Occipital lobe (tissue), 2 donors: Measurements from ENCODE around the gene FZD4. TPM values are rescaled to one million over a fixed set of nuclear protein-coding genes. Genes with fewer than 3 reads are reported as not detected.
"Not testable (repeated sequence)": the region's sequence is repeated elsewhere in the genome, so short reads cannot be mapped to it uniquely, and the experiment has no call there.

Experiments used
- DNase-seq: peaks from one replicate; lab custom pipeline; 2025; lab: John Stamatoyannopoulos, UW
- total RNA-seq: library from RNA; depleted of rRNA; stranded (reverse); fragments of >200 nt; gene quantifications from one replicate; pipeline ENCODE4 v1.2.3, GENCODE V29; 2014

Gene FZD4
- total RNA-seq, 1 donor from 2014 or later: 16.1 TPM

GRCh38 chr11:86938203-86938899 is 16.8 kb downstream of the FZD4 start:
- DNase-seq: no peak

GRCh38 chr11:86937193-86937806 is 17.9 kb downstream of the FZD4 start:
- DNase-seq: not testable (repeated sequence)

GRCh38 chr11:86934926-86935579 is 20.1 kb downstream of the FZD4 start:
- DNase-seq: no peak

- no peak for DNase-seq
Measured at GRCh38 chr11:86934582-86934900, 20.7 kb downstream of the FZD4 start.

GRCh38 chr11:86933891-86934581 is 21.2 kb downstream of the FZD4 start:
- no peak for DNase-seq

GRCh38 chr11:86932924-86933875 is 22.0 kb downstream of the FZD4 start:
- no peak for DNase-seq

GRCh38 chr11:86932259-86932585 is 23.0 kb downstream of the FZD4 start:
- no peak for DNase-seq

GRCh38 chr11:86931548-86932258 is 23.5 kb downstream of the FZD4 start:
- no peak for DNase-seq

GRCh38 chr11:86930957-86931547 is 24.1 kb downstream of the FZD4 start:
- no peak for DNase-seq

GRCh38 chr11:86926975-86927374 is 28.2 kb downstream of the FZD4 start:
- DNase-seq: no peak

GRCh38 chr11:86923999-86924766 is 31.0 kb downstream of the FZD4 start:
- no peak for DNase-seq

- no peak for DNase-seq
Measured at GRCh38 chr11:86922225-86922624, 33.0 kb downstream of the FZD4 start.

- DNase-seq: no peak
Measured at GRCh38 chr11:86919557-86920210, 35.5 kb downstream of the FZD4 start.

- DNase-seq: no peak
Measured at GRCh38 chr11:86918973-86919372, 36.2 kb downstream of the FZD4 start.

GRCh38 chr11:86918496-86918895 is 36.7 kb downstream of the FZD4 start:
- DNase-seq: no peak

GRCh38 chr11:86917589-86917988 is 37.6 kb downstream of the FZD4 start:
- DNase-seq: no peak

GRCh38 chr11:86916330-86916729 is 38.9 kb downstream of the FZD4 start:
- no peak for DNase-seq

GRCh38 chr11:86915850-86916249 is 39.3 kb downstream of the FZD4 start:
- DNase-seq: not testable (repeated sequence)
